ENCODE measurements around the gene SEC16B. TPM values are rescaled to one million over a fixed set of nuclear protein-coding genes. Genes with fewer than 3 reads are reported as not detected.

Gene SEC16B
- total RNA-seq, 8 experiments from 2014 or later = 0.38 to 4.2 (median 1.0) TPM; not detected in 3

GRCh38 chr1:177973585-177973984, 3.7 kb upstream of the SEC16B start:
- in situ Hi-C loops (cut with MboI; ENCODE audit: low pct_unique_long_range_greater_than_20kb in 2 of 9, low sequenced_read_pairs in 9 of 9, unreplicated experiment in 9 of 9) = no loop called here
- Histone ChIP-seq H3K27ac (no peak overlapping the region), H3K4me1 (replicated peaks in 1 of 2) (peaks cover 0 to 4% of the 10 kb centered on the region in 2 donors), H3K4me3 (no peak overlapping the region)
- no peak for ATAC-seq (replicated peaks in 6 of 8)
- WGBS, 10 experiments = 33 to 82% (median 57%) methylated on average over 2 to 3 of the region's 3 CpGs; no CpG with 5 or more reads in 2 of the 10 experiments

- ATAC-seq (replicated peaks in 6 of 8) = no peak
- 48 to 94% (median 83%) methylated on average over 3 to 5 of the region's 5 CpGs; no CpG with 5 or more reads in 3 of the 10 experiments for WGBS, 10 experiments
- no peak overlapping the region for H3K27ac ChIP-seq
- no peaks in the 10 kb centered on the region for H3K4me1 ChIP-seq (replicated peaks in 1 of 2)
- in situ Hi-C loops (cut with MboI; ENCODE audit: low pct_unique_long_range_greater_than_20kb in 2 of 9, low sequenced_read_pairs in 9 of 9, unreplicated experiment in 9 of 9) = no loop called here
- no peak overlapping the region for H3K4me3 ChIP-seq
These were observed 749 bp downstream of the SEC16B start for GRCh38 chr1:177969109-177969508.

GRCh38 chr1:177966199-177966598, 3.7 kb downstream of the SEC16B start:
- peak in 1 of 8 experiments; percentile 28 for ATAC-seq (replicated peaks in 6 of 8)
- Histone ChIP-seq H3K27ac (no peak overlapping the region), H3K4me3 (no peak overlapping the region), H3K4me1 (replicated peaks in 1 of 2) (no peaks in the 10 kb centered on the region)
- 32 to 100% (median 93%) methylated on average over 1 to 2 of the region's 2 CpGs; no CpG with 5 or more reads in 1 of the 10 experiments for WGBS, 10 experiments
- in situ Hi-C loops (cut with MboI; ENCODE audit: low pct_unique_long_range_greater_than_20kb in 2 of 9, low sequenced_read_pairs in 9 of 9, unreplicated experiment in 9 of 9) = no loop called here

- Histone ChIP-seq H3K4me3 (no peak overlapping the region), H3K4me1 (replicated peaks in 1 of 2) (peaks cover under 1 to 1% of the 10 kb centered on the region in 2 donors), H3K27ac (no peak overlapping the region)
- in situ Hi-C loops (cut with MboI; ENCODE audit: low pct_unique_long_range_greater_than_20kb in 2 of 9, low sequenced_read_pairs in 9 of 9, unreplicated experiment in 9 of 9) = no loop called here
- peak in 2 of 8 experiments; percentile 53 to 71 for ATAC-seq (replicated peaks in 6 of 8)
- 29 to 100% (median 87%) methylated on average over 1 to 4 of the region's 4 CpGs; no CpG with 5 or more reads in 1 of the 10 experiments for WGBS, 10 experiments
These were observed 4.6 kb downstream of the SEC16B start for GRCh38 chr1:177965293-177965692.

- Histone ChIP-seq H3K27ac (no peak overlapping the region), H3K4me1 (replicated peaks in 1 of 2) (peaks cover 8 to 10% of the 10 kb centered on the region in 2 donors), H3K4me3 (no peak overlapping the region)
- WGBS, 10 experiments = 75 to 100% (median 94%) methylated on average over 1 to 5 of the region's 5 CpGs; no CpG with 5 or more reads in 3 of the 10 experiments
- no peak for ATAC-seq (replicated peaks in 6 of 8)
- in situ Hi-C loops (cut with MboI; ENCODE audit: low pct_unique_long_range_greater_than_20kb in 2 of 9, low sequenced_read_pairs in 9 of 9, unreplicated experiment in 9 of 9) = no loop called here
These were observed 5.5 kb downstream of the SEC16B start for GRCh38 chr1:177964336-177964735.

- no peak overlapping the region for H3K27ac ChIP-seq
- WGBS, 10 experiments = 50 to 100% (median 90%) methylated on average over 1 to 3 of the region's 3 CpGs; no CpG with 5 or more reads in 2 of the 10 experiments
These were observed 8.8 kb downstream of the SEC16B start for GRCh38 chr1:177960939-177961622.

GRCh38 chr1:177959811-177960515, 9.9 kb downstream of the SEC16B start:
- peak; percentile 50 to 93 (median 80) for ATAC-seq (replicated peaks in 6 of 8)
- Histone ChIP-seq H3K27ac (no peak overlapping the region), H3K4me1 (replicated peaks in 1 of 2) (peaks cover 10 to 12% of the 10 kb centered on the region in 2 donors), H3K4me3 (no peak overlapping the region)
- 14 to 70% (median 50%) methylated on average over 1 to 5 of the region's 5 CpGs; no CpG with 5 or more reads in 1 of the 10 experiments for WGBS, 10 experiments
- in situ Hi-C loops (cut with MboI; ENCODE audit: low pct_unique_long_range_greater_than_20kb in 2 of 9, low sequenced_read_pairs in 9 of 9, unreplicated experiment in 9 of 9) = no loop called here

More at GRCh38 chr1:177960939-177961622, 8.8 kb downstream of the SEC16B start:
- in situ Hi-C loops (cut with MboI; ENCODE audit: low pct_unique_long_range_greater_than_20kb in 2 of 9, low sequenced_read_pairs in 9 of 9, unreplicated experiment in 9 of 9) = no loop called here
- Histone ChIP-seq H3K4me1 (replicated peaks in 1 of 2) (peaks cover 10 to 12% of the 10 kb centered on the region in 2 donors), H3K4me3 (no peak overlapping the region)
- no peak for ATAC-seq (replicated peaks in 6 of 8)

- Histone ChIP-seq H3K27ac (no peak overlapping the region), H3K4me1 (replicated peaks in 1 of 2) (peaks cover 10 to 12% of the 10 kb centered on the region in 2 donors), H3K4me3 (no peak overlapping the region)
- ATAC-seq (replicated peaks in 6 of 8) = no peak
- in situ Hi-C loops (cut with MboI; ENCODE audit: low pct_unique_long_range_greater_than_20kb in 2 of 9, low sequenced_read_pairs in 9 of 9, unreplicated experiment in 9 of 9) = no loop called here
- 54 to 100% (median 94%) methylated on average over 1 to 7 of the region's 7 CpGs; no CpG with 5 or more reads in 2 of the 10 experiments for WGBS, 10 experiments
These were observed 11.8 kb downstream of the SEC16B start for GRCh38 chr1:177958092-177958491.

- H3K4me1 ChIP-seq (replicated peaks in 1 of 2) = peaks cover 6 to 13% of the 10 kb centered on the region in 2 donors
- in situ Hi-C loops (cut with MboI; ENCODE audit: low pct_unique_long_range_greater_than_20kb in 2 of 9, low sequenced_read_pairs in 9 of 9, unreplicated experiment in 9 of 9) = no loop called here
- H3K4me3 ChIP-seq = no peak overlapping the region
- 69 to 93% (median 82%) methylated on average over 2 of the region's 2 CpGs; no CpG with 5 or more reads in 6 of the 10 experiments for WGBS, 10 experiments
- ATAC-seq (replicated peaks in 6 of 8) = no peak
- no peak overlapping the region for H3K27ac ChIP-seq
These were observed 15.8 kb downstream of the SEC16B start for GRCh38 chr1:177954076-177954475.

GRCh38 chr1:177953549-177953948, 16.3 kb downstream of the SEC16B start:
- 10 to 100% (median 85%) methylated on average over 1 to 6 of the region's 6 CpGs; no CpG with 5 or more reads in 1 of the 10 experiments for WGBS, 10 experiments
- H3K27ac ChIP-seq = no peak overlapping the region
- H3K4me3 ChIP-seq = no peak overlapping the region
- H3K4me1 ChIP-seq (replicated peaks in 1 of 2) = peaks cover 11 to 18% of the 10 kb centered on the region in 2 donors
- in situ Hi-C loops (cut with MboI; ENCODE audit: low pct_unique_long_range_greater_than_20kb in 2 of 9, low sequenced_read_pairs in 9 of 9, unreplicated experiment in 9 of 9) = no loop called here
- no peak for ATAC-seq (replicated peaks in 6 of 8)

GRCh38 chr1:177952691-177953090, 17.2 kb downstream of the SEC16B start:
- H3K4me3 ChIP-seq = no peak overlapping the region
- no peak overlapping the region for H3K27ac ChIP-seq
- in situ Hi-C loops (cut with MboI; ENCODE audit: low pct_unique_long_range_greater_than_20kb in 2 of 9, low sequenced_read_pairs in 9 of 9, unreplicated experiment in 9 of 9) = no loop called here
- ATAC-seq (replicated peaks in 6 of 8) = no peak
- WGBS, 10 experiments = 48 to 100% (median 89%) methylated on average over 1 to 9 of the region's 9 CpGs
- H3K4me1 ChIP-seq (replicated peaks in 1 of 2) = peaks cover 12 to 19% of the 10 kb centered on the region in 2 donors

GRCh38 chr1:177952249-177952648, 17.6 kb downstream of the SEC16B start:
- Histone ChIP-seq H3K27ac (no peak overlapping the region), H3K4me3 (no peak overlapping the region), H3K4me1 (replicated peaks in 1 of 2) (peaks cover 12 to 19% of the 10 kb centered on the region in 2 donors)
- ATAC-seq (replicated peaks in 6 of 8) = no peak
- WGBS, 10 experiments = 60 to 100% (median 91%) methylated on average over 1 to 7 of the region's 7 CpGs
- in situ Hi-C loops (cut with MboI; ENCODE audit: low pct_unique_long_range_greater_than_20kb in 2 of 9, low sequenced_read_pairs in 9 of 9, unreplicated experiment in 9 of 9) = no loop called here

- H3K4me1 ChIP-seq (replicated peaks in 1 of 2) = peaks cover 17 to 28% of the 10 kb centered on the region in 2 donors
- ATAC-seq (replicated peaks in 6 of 8) = no peak
- H3K27ac ChIP-seq = no peak overlapping the region
- no peak overlapping the region for H3K4me3 ChIP-seq
- in situ Hi-C loops (cut with MboI; ENCODE audit: low pct_unique_long_range_greater_than_20kb in 2 of 9, low sequenced_read_pairs in 9 of 9, unreplicated experiment in 9 of 9) = no loop called here
These were observed 19.4 kb downstream of the SEC16B start for GRCh38 chr1:177950506-177950905.

Data from motor neuron (in vitro differentiated cells).